HG03439 (cell line): ENCODE data around the gene ITGA5.

ENCODE experiments used
- ATAC-seq: cut with Tn5 transposase; IDR thresholded peaks from one replicate; pipeline ENCODE4 v1.9.1; 2021; ENCODE audit warnings: mild to moderate bottlenecking, moderate library complexity; ENCODE audit not compliant: unreplicated experiment

Gene ITGA5

GRCh38 chr12:54390176-54390667, 28.8 kb downstream of the ITGA5 start:
- ATAC-seq, result no peak

GRCh38 chr12:54389607-54390175, 29.4 kb downstream of the ITGA5 start:
- ATAC-seq, result no peak

GRCh38 chr12:54389134-54389508, 29.9 kb downstream of the ITGA5 start:
- no peak for ATAC-seq

- no peak for ATAC-seq
Observed at GRCh38 chr12:54388237-54389133, 30.6 kb downstream of the ITGA5 start.

- ATAC-seq, result no peak
Observed at GRCh38 chr12:54387114-54387467, 32.0 kb downstream of the ITGA5 start.

GRCh38 chr12:54386403-54387113, 32.5 kb downstream of the ITGA5 start:
- ATAC-seq, result no peak

- no peak for ATAC-seq
Observed at GRCh38 chr12:54385251-54385914, 33.7 kb downstream of the ITGA5 start.

- ATAC-seq, result no peak
Observed at GRCh38 chr12:54384591-54385041, 34.5 kb downstream of the ITGA5 start, which contains the start of gene ZNF385A. Gene ZNF385A (minus strand): TSS chr12:54384733. CDS start chr12:54384514, 219 bp downstream.

- no peak for ATAC-seq
Observed at GRCh38 chr12:54383041-54383609, 35.9 kb downstream of the ITGA5 start.

GRCh38 chr12:54381136-54381535, 37.9 kb downstream of the ITGA5 start:
- ATAC-seq, result no peak

GRCh38 chr12:54379398-54380201, 39.5 kb downstream of the ITGA5 start:
- peak; percentile 77 for ATAC-seq

GRCh38 chr12:54378796-54379397, 40.2 kb downstream of the ITGA5 start:
- ATAC-seq, result no peak

- ATAC-seq, result no peak
Observed at GRCh38 chr12:54377797-54378515, 41.1 kb downstream of the ITGA5 start.

GRCh38 chr12:54377007-54377406, 42.1 kb downstream of the ITGA5 start:
- ATAC-seq, result no peak

GRCh38 chr12:54376596-54376995, 42.5 kb downstream of the ITGA5 start:
- no peak for ATAC-seq

GRCh38 chr12:54375259-54375579, 43.8 kb downstream of the ITGA5 start:
- no peak for ATAC-seq

- ATAC-seq, result no peak
Observed at GRCh38 chr12:54374562-54375258, 44.4 kb downstream of the ITGA5 start.
